HG03139 (cell line): ENCODE measurements around the gene CREB3L4.
"Not testable (repeated sequence)": the region's sequence is repeated elsewhere in the genome, so short reads cannot be mapped to it uniquely, and the experiment has no call there.

ENCODE experiments used
- ATAC-seq: cut with Tn5 transposase; IDR thresholded peaks from one replicate; pipeline ENCODE4 v1.9.1; 2021; ENCODE audit not compliant: unreplicated experiment

Gene CREB3L4

DNA sequence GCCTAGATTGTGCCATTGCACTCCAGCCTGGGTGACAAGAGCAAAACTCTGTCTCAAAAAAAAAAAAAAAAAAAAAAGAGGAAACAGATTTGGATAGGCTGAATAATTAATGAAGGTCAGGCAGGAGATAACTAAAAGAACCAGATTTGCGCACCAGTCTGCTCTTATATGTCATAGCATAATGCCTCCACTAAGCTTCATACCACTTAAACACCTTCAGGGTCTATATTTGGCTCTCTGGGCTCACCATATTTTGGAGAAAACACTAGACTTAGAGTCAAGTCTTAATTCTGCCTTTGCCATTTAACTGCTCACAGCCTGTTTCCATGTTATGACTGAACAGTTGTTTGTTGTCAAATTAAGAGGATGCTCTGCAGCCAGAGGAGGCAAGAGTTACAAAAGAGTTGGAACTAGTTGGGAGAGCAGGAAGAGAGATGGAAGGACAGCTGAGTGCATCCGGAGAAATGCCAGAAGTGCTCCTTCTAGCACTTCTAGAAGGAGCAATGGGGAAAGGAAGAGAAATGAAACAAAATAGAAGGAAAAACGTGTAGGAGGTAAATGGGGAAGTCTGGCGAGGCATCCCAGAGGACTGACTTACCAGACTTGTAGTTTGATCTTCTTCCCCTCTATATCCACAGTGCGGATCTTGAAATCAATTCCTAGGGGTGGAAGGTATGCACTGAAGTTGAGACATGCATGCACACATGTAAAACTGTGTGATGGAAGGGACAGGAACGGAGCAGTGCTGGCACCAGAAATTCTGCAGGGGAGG is 16.6 kb downstream of the CREB3L4 start:
- ATAC-seq: no peak

DNA sequence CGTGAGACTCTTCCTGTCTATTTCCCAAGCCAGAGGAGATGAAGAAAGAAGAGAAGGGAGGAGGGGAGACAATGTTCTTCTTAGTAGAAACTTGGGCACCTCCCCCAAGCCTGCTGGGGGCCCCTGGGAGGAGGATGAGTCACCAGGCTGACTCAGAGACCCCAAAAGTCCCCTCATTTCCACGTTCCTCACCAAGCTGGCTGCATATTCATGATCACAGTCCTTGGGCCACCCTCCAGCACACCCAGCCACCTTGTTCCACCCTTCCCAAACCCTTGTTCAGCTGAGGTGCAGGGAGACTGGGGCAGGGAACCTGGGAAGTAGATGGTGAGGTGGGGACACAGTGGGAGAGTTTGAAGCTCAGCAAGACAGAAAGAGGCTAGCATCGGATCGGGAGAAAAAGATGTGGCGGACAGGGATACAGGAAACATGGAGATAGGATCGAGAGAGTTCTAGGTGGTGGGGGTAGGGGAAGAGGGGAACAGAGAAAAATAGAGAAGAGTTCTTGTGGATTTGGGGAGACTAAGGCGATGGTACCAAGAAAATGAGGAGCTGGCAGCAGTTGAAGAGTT is 17.7 kb downstream of the CREB3L4 start:
- ATAC-seq: no peak

DNA sequence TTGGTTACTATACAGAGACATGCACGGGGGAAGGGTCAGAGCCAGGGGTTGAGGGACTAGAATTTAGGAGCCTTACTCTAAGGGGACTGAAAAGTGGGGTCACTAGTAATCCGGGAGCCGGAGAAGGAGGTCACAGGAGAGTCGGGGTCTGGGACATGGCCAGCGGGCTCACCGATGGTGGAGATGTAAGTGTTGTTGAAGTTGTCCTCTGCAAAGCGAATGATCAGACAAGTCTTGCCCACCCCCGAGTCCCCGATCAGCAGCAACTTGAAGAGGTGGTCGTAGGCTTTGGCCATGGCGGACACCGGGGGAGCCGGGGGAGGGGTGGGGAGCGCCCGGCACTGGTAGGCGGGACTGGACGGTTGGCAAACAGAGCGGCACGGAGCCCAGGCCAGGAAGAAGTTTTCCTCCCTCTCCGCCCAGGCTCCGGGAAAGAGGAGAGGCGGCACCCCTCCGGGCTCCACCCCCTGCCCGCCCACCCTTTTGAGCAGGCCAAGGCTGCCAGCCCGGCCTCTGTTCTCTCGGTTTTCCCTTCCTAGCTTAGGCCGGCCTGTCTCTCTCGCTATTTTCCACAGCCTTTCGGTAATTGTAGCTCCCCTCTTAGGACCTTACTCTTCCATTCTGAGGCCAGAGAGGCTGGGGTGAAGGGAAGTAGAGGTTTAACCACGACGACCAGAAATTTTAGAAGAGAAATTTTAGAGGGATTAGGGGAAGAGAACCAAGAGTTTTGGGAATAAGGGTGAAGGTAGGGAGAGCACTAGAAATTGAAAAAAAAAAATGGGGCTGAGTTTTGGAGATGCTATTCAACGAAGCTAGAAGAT is 18.4 kb downstream of the CREB3L4 start, which contains the start of gene RAB13:
TSS of gene RAB13 (minus strand) at position 399 of the 821 bp plus-strand sequence. CDS start at position 296, 103 bp downstream.
- no peak for ATAC-seq

- ATAC-seq: no peak
Observed at GRCh38 chr1:153987621-153988020, 19.9 kb downstream of the CREB3L4 start.

- ATAC-seq: peak; percentile 72
Observed at GRCh38 chr1:153990468-153991150, 22.9 kb downstream of the CREB3L4 start, which contains the start of gene RPS27. TSS of gene RPS27 (plus strand) at chr1:153990762. CDS start at chr1:153990797, 35 bp downstream.

GRCh38 chr1:153991151-153991630 is 23.5 kb downstream of the CREB3L4 start:
- ATAC-seq: no peak

DNA sequence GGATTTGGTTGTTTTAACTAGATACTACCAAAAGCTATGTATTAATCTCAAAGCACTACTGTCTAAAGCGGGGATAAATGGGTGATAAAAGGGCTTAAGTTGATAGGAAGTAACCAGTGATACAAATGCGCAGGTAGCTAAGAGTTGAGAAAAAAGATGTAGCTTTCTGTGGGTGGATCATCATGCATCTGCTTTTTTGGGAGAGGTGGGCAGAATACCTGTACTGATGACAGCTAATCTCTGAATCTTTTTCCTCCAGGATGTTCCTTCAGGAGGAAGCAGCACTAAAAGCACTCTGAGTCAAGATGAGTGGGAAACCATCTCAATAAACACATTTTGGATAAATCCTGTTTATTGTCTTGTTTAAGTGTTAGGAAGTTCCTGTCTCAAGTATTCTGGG is 24.1 kb downstream of the CREB3L4 start:
- ATAC-seq: no peak

- no peak for ATAC-seq
Observed at GRCh38 chr1:153995202-153995601, 27.5 kb downstream of the CREB3L4 start.

- ATAC-seq: no peak
Observed at GRCh38 chr1:153995640-153996039, 27.9 kb downstream of the CREB3L4 start.

DNA sequence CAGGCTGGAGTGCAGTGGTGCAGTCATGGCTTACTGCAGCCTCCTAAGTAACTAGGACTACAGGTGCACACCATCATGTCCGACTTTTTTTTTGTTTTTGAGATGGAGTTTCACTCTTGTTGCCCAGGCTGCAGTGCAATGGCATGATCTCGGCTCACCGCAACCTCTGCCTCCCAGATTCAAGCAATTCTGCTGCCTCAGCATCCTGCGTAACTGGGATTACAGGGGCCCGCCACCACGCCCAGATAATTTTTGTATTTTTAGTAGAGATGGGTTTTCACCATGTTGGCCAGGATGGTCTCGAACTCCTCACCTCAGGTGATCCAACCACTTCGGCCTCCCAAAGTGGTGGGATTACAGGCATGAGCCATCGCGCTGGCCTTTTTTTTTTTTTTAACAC is 29.2 kb downstream of the CREB3L4 start:
- ATAC-seq: not testable (repeated sequence)

DNA sequence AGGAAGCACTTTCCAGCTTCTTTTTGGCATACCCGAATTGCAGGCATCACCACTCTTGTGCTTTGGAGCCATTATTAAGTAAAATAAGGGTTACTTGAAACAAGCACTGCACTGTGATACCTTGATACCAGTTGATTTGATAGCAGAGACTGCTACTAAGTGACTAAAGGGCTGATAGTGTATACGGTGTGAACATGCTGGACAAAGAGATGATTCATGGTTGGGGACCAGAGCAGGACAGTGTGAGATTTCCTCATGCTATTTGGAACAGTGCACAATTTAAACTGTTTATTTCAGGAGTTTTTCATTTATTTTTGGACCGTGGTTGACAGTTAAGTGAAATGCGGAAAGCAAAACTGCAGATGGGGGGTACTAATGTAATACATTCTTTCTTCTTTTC is 32.7 kb downstream of the CREB3L4 start:
- no peak for ATAC-seq

DNA sequence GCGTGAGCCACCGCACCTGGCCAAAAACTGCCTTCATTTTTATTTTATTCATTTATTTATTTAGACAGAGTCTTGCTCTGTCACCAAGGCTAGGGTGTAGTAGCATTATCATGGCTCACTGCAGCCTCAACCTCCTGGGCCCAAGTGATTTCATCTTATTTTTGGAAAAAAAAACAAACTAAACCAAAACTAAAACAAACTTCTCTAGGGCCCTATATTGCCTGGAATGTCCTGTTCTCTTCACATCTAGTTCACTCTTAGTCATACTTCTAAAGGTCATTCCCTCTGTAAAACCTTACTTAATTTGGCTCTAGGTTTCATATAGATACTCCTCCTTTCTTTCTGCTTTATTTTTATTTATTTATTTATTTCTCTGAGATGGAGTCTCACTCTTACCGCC is 38.4 kb downstream of the CREB3L4 start:
- no peak for ATAC-seq

GRCh38 chr1:154012129-154012528 is 44.4 kb downstream of the CREB3L4 start:
- no peak for ATAC-seq

DNA sequence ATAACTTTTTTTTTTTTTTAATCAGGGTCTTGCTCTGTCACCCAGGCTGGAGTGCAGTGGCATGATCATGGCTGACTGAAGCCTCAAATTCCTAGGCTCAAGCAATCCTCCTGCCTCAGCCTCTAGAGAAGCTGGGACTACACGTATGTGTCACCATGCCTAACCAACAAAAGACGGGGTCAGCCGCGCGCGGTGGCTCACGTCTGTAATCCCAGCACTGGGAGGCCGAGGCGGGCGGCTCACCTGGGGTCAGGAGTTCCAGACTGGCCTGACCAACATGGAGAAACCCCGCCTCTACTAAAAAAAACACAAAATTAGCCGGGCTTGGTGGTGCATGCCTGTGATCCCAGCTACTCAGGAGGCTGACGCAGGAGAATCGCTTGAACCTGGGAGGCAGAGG is 44.8 kb downstream of the CREB3L4 start:
- not testable (repeated sequence) for ATAC-seq

- ATAC-seq: no peak
Observed at GRCh38 chr1:154014154-154014907, 46.6 kb downstream of the CREB3L4 start.

DNA sequence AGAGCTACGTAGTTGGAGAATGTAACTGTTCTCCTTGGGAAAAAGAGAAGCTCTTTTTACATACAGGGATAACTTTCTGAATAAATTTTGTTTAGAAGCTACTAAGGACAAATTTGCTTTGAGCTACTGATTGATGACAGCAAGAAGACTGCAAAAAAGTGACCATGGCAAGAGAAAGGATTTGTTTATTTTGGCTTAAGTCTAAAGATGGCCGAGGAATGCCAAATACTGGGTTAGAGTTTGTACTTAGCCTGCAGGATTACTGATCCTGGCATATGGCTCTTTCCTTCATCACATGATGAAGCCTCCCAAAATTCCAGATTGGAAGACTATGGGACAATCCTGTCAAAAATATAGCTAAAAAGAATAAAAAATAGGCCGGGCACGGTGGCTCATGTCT is 51.6 kb downstream of the CREB3L4 start:
- ATAC-seq: no peak

DNA sequence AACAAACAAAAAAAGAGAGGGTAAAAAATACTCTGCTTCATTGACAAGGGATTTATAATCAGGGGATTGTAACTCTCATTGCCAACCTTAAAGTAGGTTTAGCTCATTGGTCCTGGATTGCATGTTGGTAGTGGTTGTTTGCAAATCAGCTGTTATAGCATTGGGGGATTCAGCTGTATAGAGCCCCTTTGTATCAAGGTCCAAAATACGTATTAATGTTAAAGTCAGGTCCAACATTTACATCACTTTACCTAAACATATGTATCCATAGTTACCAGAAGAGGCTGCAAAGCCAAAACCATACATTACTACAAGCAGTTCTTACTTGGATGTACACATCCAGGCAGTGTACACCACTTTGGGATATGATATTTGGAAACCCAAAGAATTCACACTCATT is 52.2 kb downstream of the CREB3L4 start:
- no peak for ATAC-seq
